SU-DHL-6 (cell line): ENCODE measurements around the gene GMFB.

Experiments
- H2AFZ ChIP-seq: fragments of 200-600 bp; sonication (generic); 2 replicates; pipeline ENCODE4 v1.6.1; 2014; ENCODE audit warnings: low read depth, mild to moderate bottlenecking, moderate library complexity, mixed read lengths, antibody characterized with exemption, low read length; ENCODE audit not compliant: severe bottlenecking
- H3F3A ChIP-seq: fragments of 200-600 bp; shearing (Covaris generic); 2 replicates; pipeline ENCODE4 v1.6.0; 2016; ENCODE audit warnings: antibody characterized with exemption, mild to moderate bottlenecking; ENCODE audit not compliant: insufficient read depth
- H3K27ac ChIP-seq: fragments of 200-600 bp; sonication (generic); 2 replicates; pipeline ENCODE4 v1.5.1; 2016; ENCODE audit warnings: low read depth, mild to moderate bottlenecking, low read length, moderate library complexity, mixed read lengths
- H3K27me3 ChIP-seq: fragments of 200-600 bp; sonication (generic), shearing (Covaris generic); 2 replicates; pipeline ENCODE4 v1.6.0; 2014; ENCODE audit warnings: mild to moderate bottlenecking, low read length
- H3K36me3 ChIP-seq: fragments of 200-600 bp; sonication (generic); 2 replicates; pipeline ENCODE4 v1.6.1; 2014; ENCODE audit warnings: mild to moderate bottlenecking, low read length, mixed read lengths
- H3K4me2 ChIP-seq: fragments of 300-600, 200-600 bp; shearing (Covaris generic), sonication (generic); 2 replicates; pipeline ENCODE4 v1.6.0; 2014; ENCODE audit warnings: low read length, low read depth, mild to moderate bottlenecking; ENCODE audit not compliant: poor library complexity, severe bottlenecking
- H3K4me3 ChIP-seq: fragments of 200-600 bp; sonication (generic); 2 replicates; pipeline ENCODE4 v1.5.1; 2014; ENCODE audit warnings: antibody characterized with exemption, low read length, mild to moderate bottlenecking, mixed read lengths; ENCODE audit not compliant: insufficient read depth, poor library complexity, severe bottlenecking
- H3K79me2 ChIP-seq: fragments of 200-600 bp; sonication (generic); 2 replicates; pipeline ENCODE4 v1.6.1; 2014; ENCODE audit warnings: mild to moderate bottlenecking, low read length, moderate library complexity; ENCODE audit not compliant: insufficient read depth
- H3K9ac ChIP-seq: fragments of 200-600 bp; sonication (generic); 2 replicates; pipeline ENCODE4 v1.7.0; 2014; ENCODE audit warnings: mild to moderate bottlenecking, low read length
- H3K9me2 ChIP-seq: fragments of 200-600 bp; sonication (generic); replicated peaks from 2 replicates; pipeline ENCODE4 v1.6.1; 2014; ENCODE audit warnings: low read length; ENCODE audit not compliant: insufficient read depth
- H3K9me3 ChIP-seq: fragments of 200-600 bp; sonication (generic); 2 replicates; pipeline ENCODE4 v1.6.1; 2014; ENCODE audit warnings: low read length, mixed read lengths; ENCODE audit not compliant: insufficient read depth
- H4K20me1 ChIP-seq: fragments of 200-600 bp; sonication (generic); 2 replicates; pipeline ENCODE4 v1.6.1; 2014; ENCODE audit warnings: low read depth, mild to moderate bottlenecking, antibody characterized with exemption, low read length, moderate library complexity, mixed read lengths
- EZH2phosphoT487 ChIP-seq: fragments of 200-600 bp; sonication (generic), shearing (Covaris generic); conservative IDR thresholded peaks from 2 replicates; pipeline ENCODE4 v1.6.1; 2018; ENCODE audit warnings: mild to moderate bottlenecking, antibody characterized with exemption, low read length, moderate library complexity, mixed read lengths
- TF ChIP-seq, protein P1 (sequence below): fragments of 200-600 bp; sonication (generic); IDR thresholded peaks from one replicate; pipeline ENCODE4 v1.5.1; 2017; ENCODE audit warnings: antibody characterized with exemption, mild to moderate bottlenecking, low read length, moderate library complexity; ENCODE audit not compliant: insufficient read depth, poor library complexity, severe bottlenecking

The GMFB gene

DNA sequence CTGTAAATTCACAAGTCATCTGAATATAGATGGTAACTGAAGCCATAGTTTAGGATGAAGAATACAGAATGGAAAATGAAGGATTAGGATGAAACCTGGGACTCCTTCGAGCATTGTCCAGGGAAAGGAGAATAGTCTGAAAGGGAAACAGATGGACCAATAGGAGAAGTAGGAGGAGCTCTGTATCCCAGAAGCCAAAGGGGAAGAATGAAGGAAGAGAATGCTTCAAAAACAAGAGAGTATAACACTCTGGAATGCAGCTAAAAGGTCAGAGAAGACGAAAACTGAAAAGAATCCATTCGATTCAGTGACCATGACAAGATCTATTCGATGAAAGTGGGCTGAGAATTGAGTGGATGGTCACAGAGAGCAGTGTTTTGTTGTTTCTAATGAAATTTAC is 1.0 kb downstream of the GMFB start:
- no peaks in the 10 kb centered on the region for H4K20me1 ChIP-seq

DNA sequence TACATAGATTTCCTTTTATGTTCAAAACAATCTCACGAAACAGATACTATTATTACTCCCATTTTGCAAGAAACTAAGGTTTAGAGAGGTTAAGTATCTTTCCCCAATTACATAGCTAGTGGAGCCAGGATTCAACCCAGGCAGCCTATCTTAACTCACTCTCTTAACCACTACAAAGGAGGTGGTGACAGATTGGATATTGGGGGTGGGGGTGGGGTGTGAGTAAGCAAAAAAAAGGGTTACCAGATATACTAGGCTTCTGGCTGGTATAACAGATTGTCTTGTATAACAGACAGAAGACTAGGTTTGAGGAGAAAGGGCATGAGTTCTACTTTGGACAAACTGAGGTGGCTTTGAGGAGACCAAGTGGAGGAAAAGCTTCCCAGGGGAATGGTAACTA is 2.1 kb downstream of the GMFB start:
- Histone ChIP-seq H3K4me2 (peak overlapping the region; percentile 38), H3K4me3 (no peak overlapping the region), H3F3A (peaks cover 23% of the 10 kb centered on the region; the same call in 1 of the 2 replicates), H3K36me3 (peaks cover 14% of the 10 kb centered on the region; the same call in 1 of the 2 replicates), H3K27me3 (no peaks in the 10 kb centered on the region), H3K9ac (no peak overlapping the region), H3K9me3 (no peaks in the 10 kb centered on the region), H3K27ac (peak overlapping the region; percentile 42), H2AFZ (no peak overlapping the region), H4K20me1 (no peaks in the 10 kb centered on the region), H3K79me2 (peaks cover 72% of the 10 kb centered on the region), H3K9me2 (no peaks in the 10 kb centered on the region)
- TF ChIP-seq, protein P1, sequence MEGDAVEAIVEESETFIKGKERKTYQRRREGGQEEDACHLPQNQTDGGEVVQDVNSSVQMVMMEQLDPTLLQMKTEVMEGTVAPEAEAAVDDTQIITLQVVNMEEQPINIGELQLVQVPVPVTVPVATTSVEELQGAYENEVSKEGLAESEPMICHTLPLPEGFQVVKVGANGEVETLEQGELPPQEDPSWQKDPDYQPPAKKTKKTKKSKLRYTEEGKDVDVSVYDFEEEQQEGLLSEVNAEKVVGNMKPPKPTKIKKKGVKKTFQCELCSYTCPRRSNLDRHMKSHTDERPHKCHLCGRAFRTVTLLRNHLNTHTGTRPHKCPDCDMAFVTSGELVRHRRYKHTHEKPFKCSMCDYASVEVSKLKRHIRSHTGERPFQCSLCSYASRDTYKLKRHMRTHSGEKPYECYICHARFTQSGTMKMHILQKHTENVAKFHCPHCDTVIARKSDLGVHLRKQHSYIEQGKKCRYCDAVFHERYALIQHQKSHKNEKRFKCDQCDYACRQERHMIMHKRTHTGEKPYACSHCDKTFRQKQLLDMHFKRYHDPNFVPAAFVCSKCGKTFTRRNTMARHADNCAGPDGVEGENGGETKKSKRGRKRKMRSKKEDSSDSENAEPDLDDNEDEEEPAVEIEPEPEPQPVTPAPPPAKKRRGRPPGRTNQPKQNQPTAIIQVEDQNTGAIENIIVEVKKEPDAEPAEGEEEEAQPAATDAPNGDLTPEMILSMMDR = no peak
- no peak for TF ChIP-seq EZH2phosphoT487

More for the DNA sequence above, 1.0 kb downstream of the GMFB start:
- Histone ChIP-seq H3K36me3 (peaks cover 3% of the 10 kb centered on the region; the same call in 1 of the 2 replicates), H3K4me3 (peak overlapping the region; percentile 88), H3K27ac (peak overlapping the region; percentile 62; the same call in 1 of the 2 replicates), H3K9me2 (no peaks in the 10 kb centered on the region), H3K27me3 (no peaks in the 10 kb centered on the region), H3K9ac (peak overlapping the region; percentile 89), H3F3A (peaks cover 21% of the 10 kb centered on the region; the same call in 1 of the 2 replicates), H3K9me3 (no peaks in the 10 kb centered on the region), H2AFZ (no peak overlapping the region), H3K79me2 (peaks cover 64% of the 10 kb centered on the region), H3K4me2 (peak overlapping the region; percentile 94)
- TF ChIP-seq, protein P1 = no peak
- no peak for TF ChIP-seq EZH2phosphoT487

DNA sequence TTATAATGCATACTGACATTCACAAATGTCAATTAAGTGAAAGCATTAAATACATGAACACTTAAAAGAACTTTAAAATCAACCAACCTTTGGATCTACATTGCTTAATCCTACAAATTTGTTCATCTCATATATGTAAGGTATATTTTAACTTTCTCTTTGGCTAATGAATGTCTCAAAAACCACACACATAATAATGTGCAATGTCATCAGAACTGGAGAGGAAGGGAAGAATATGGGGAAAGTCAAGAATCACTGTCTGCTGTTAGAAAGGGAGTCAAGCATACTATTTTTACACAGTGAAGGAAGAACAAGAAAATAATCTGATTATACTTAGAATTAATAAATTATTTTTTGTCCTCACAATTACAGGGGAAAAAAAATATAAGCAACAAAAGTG is 4.9 kb downstream of the GMFB start:
- no peaks in the 10 kb centered on the region for H3K9me2 ChIP-seq
- H3K9me3 ChIP-seq = no peaks in the 10 kb centered on the region
- H3K27ac ChIP-seq = peak overlapping the region; percentile 57
- peak overlapping the region; percentile 19 for H3K9ac ChIP-seq
- peaks cover 68% of the 10 kb centered on the region for H3K79me2 ChIP-seq
- H4K20me1 ChIP-seq = no peaks in the 10 kb centered on the region
- H3F3A ChIP-seq = peaks cover 23% of the 10 kb centered on the region
- TF ChIP-seq, protein P1 = no peak
- TF ChIP-seq EZH2phosphoT487 = no peak
- H3K27me3 ChIP-seq = no peaks in the 10 kb centered on the region
- H3K4me3 ChIP-seq = peak overlapping the region; percentile 16
- peak overlapping the region; percentile 49 for H3K4me2 ChIP-seq
- H3K36me3 ChIP-seq = peaks cover 32% of the 10 kb centered on the region; the same call in 1 of the 2 replicates
- no peak overlapping the region for H2AFZ ChIP-seq
